ENCODE results near the gene NONO. TPM values are rescaled to one million over a fixed set of nuclear protein-coding genes. Genes with fewer than 3 reads are reported as not detected.
"Not testable (repeated sequence)": the region's sequence is repeated elsewhere in the genome, so short reads cannot be mapped to it uniquely, and the experiment has no call there.

The NONO gene
- total and polyA plus RNA-seq, 2 experiments from 2014 or later: 342 to 656 TPM

- no peak for TF ChIP-seq CTCF (conservative IDR thresholded peaks at IDR 0.05; ENCODE audit: low read depth in 2 of 2)
Measured at GRCh38 chrX:71315917-71316316, 32.5 kb downstream of the NONO start (continued).

GRCh38 chrX:71316959-71317358 is 33.5 kb downstream of the NONO start:
- H3K4me1 Mint-ChIP-seq; DNase-seq (ENCODE audit: low spot score); H4K20me1 ChIP-seq (replicated peaks; ENCODE audit: insufficient read depth); H2AFZ ChIP-seq; H3K4me3 Mint-ChIP-seq; H3K27ac Mint-ChIP-seq; H3K27me3 Mint-ChIP-seq (ENCODE audit: insufficient read depth, low read depth, poor library complexity); H3K4me2 ChIP-seq; H3K36me3 Mint-ChIP-seq (ENCODE audit: low read depth); H3K4me1 ChIP-seq (ENCODE audit: insufficient read depth); H3K27ac ChIP-seq (ENCODE audit: low read depth); H3K9me2 ChIP-seq (ENCODE audit: insufficient read depth); ATAC-seq; H3K36me3 ChIP-seq (ENCODE audit: insufficient read depth); H3F3A ChIP-seq (replicated peaks; ENCODE audit: low read depth); H3K9me3 Mint-ChIP-seq; H3K4me3 ChIP-seq; H3K27me3 ChIP-seq (ENCODE audit: insufficient read depth); H3K79me2 ChIP-seq (replicated peaks; ENCODE audit: insufficient read depth): not testable (repeated sequence)

- ATAC-seq (no peak), DNase-seq (ENCODE audit: low spot score) (no peak)
- Mint-ChIP-seq H3K4me3 (no peak overlapping the region), H3K4me1 (no peaks in the 10 kb centered on the region), H3K36me3 (ENCODE audit: low read depth) (peaks cover 19% of the 10 kb centered on the region), H3K27me3 (ENCODE audit: insufficient read depth, low read depth, poor library complexity) (no peaks in the 10 kb centered on the region), H3K9me3 (peaks cover 3% of the 10 kb centered on the region; the same call in 1 of the 3 replicates), H3K27ac (no peak overlapping the region)
- Histone ChIP-seq H3K4me2 (no peak overlapping the region), H2AFZ (no peak overlapping the region), H3F3A (replicated peaks; ENCODE audit: low read depth) (no peaks in the 10 kb centered on the region), H3K27ac (ENCODE audit: low read depth) (no peak overlapping the region), H3K79me2 (replicated peaks; ENCODE audit: insufficient read depth) (no peaks in the 10 kb centered on the region), H3K4me1 (ENCODE audit: insufficient read depth) (no peaks in the 10 kb centered on the region), H4K20me1 (replicated peaks; ENCODE audit: insufficient read depth) (no peaks in the 10 kb centered on the region), H3K9me2 (ENCODE audit: insufficient read depth) (no peaks in the 10 kb centered on the region), H3K27me3 (ENCODE audit: insufficient read depth) (no peaks in the 10 kb centered on the region), H3K36me3 (ENCODE audit: insufficient read depth) (no peaks in the 10 kb centered on the region), H3K4me3 (no peak overlapping the region)
- TF ChIP-seq POLR2AphosphoS5 (IDR thresholded peaks at IDR 0.05; ENCODE audit: low read depth) (no peak), EZH2phosphoT487 (IDR thresholded peaks at IDR 0.05; ENCODE audit: unreplicated experiment) (no peak), ETS1 (IDR thresholded peaks at IDR 0.05) (no peak), ZNF114 (CRISPR knock-in tag; IDR thresholded peaks at IDR 0.05) (no peak), REST (IDR thresholded peaks at IDR 0.05; ENCODE audit: unreplicated experiment) (no peak), EZH2 (IDR thresholded peaks at IDR 0.05; ENCODE audit: low read depth, unreplicated experiment) (no peak), JUNB (IDR thresholded peaks at IDR 0.05; ENCODE audit: unreplicated experiment) (no peak), STAT1 (IDR thresholded peaks at IDR 0.05; ENCODE audit: unreplicated experiment) (no peak), NANOG (IDR thresholded peaks at IDR 0.05; ENCODE audit: borderline replicate concordance) (no peak), CREB1 (CRISPR knock-in tag; IDR thresholded peaks at IDR 0.05; ENCODE audit: low read depth) (no peak), ZNF331 (CRISPR knock-in tag; IDR thresholded peaks at IDR 0.05; ENCODE audit: low read depth) (no peak), CTCF (conservative IDR thresholded peaks at IDR 0.05; ENCODE audit: low read depth in 2 of 2) (no peak)
Measured at GRCh38 chrX:71320126-71320525, 36.7 kb downstream of the NONO start.

Data from GM23338 (cell line).